Stimulated activated CD8-positive, alpha-beta memory T cell treated with anti-CD3 and anti-CD28 coated beads, Interleukin-12 subunit alpha, Interleukin-12 subunit beta, amount 100 ng/mL, for 4 hours (primary cell): Measurements from ENCODE around the gene NACC2.
A peak's percentile ranks its signal among the peaks of the same experiment; 100 is the strongest.

ENCODE experiments used
- DNase-seq: peaks from one replicate; pipeline ENCODE4 v3.0.0-alpha.2; 2020; ENCODE audit warnings: low read depth

The NACC2 gene

GRCh38 chr9:136128436-136128835, 33.3 kb upstream of the NACC2 start:
- DNase-seq: no peak

- DNase-seq: no peak
Measured at GRCh38 chr9:136127313-136127712, 32.2 kb upstream of the NACC2 start.

- DNase-seq: no peak
Measured at GRCh38 chr9:136124976-136125692, 30.0 kb upstream of the NACC2 start.

- peak; percentile 63 for DNase-seq
Measured at GRCh38 chr9:136122425-136123383, 27.6 kb upstream of the NACC2 start.

GRCh38 chr9:136121801-136122200, 26.7 kb upstream of the NACC2 start:
- no peak for DNase-seq

GRCh38 chr9:136120438-136120844, 25.4 kb upstream of the NACC2 start:
- DNase-seq: no peak

- DNase-seq: no peak
Measured at GRCh38 chr9:136119883-136120393, 24.8 kb upstream of the NACC2 start.

GRCh38 chr9:136119061-136119882, 24.2 kb upstream of the NACC2 start:
- no peak for DNase-seq

- DNase-seq: peak; percentile 96
Measured at GRCh38 chr9:136118320-136119060, 23.4 kb upstream of the NACC2 start, which contains the start of gene TMEM250. Gene TMEM250 (minus strand): TSS chr9:136118875. CDS start chr9:136116900, 1,975 bp downstream.

- no peak for DNase-seq
Measured at GRCh38 chr9:136117916-136118319, 22.8 kb upstream of the NACC2 start.

GRCh38 chr9:136117291-136117915, 22.3 kb upstream of the NACC2 start:
- DNase-seq: no peak

- DNase-seq: no peak
Measured at GRCh38 chr9:136116360-136117098, 21.4 kb upstream of the NACC2 start.

GRCh38 chr9:136115641-136116359, 20.7 kb upstream of the NACC2 start:
- DNase-seq: no peak

- DNase-seq: no peak
Measured at GRCh38 chr9:136115206-136115605, 20.1 kb upstream of the NACC2 start.

GRCh38 chr9:136114610-136115009, 19.5 kb upstream of the NACC2 start:
- DNase-seq: no peak

GRCh38 chr9:136112541-136112940, 17.5 kb upstream of the NACC2 start:
- DNase-seq: no peak

- no peak for DNase-seq
Measured at GRCh38 chr9:136111910-136112309, 16.8 kb upstream of the NACC2 start.

- no peak for DNase-seq
Measured at GRCh38 chr9:136111190-136111589, 16.1 kb upstream of the NACC2 start.
